ENCODE measurements around the gene KRT86. TPM values are rescaled to one million over a fixed set of nuclear protein-coding genes. Genes with fewer than 3 reads are reported as not detected.
"Not testable (repeated sequence)": the region's sequence is repeated elsewhere in the genome, so short reads cannot be mapped to it uniquely, and the experiment has no call there.

KRT86 gene
- total RNA-seq, 1 donor from 2014 or later: not detected

GRCh38 chr12:52251367-52252051, 22.9 kb upstream of the KRT86 start:
- DNase-seq (ENCODE audit: low read depth in 2 of 2): peak in 1 of 2 donors; percentile 57

- not testable (repeated sequence) for DNase-seq (ENCODE audit: low read depth in 2 of 2)
These were observed 22.2 kb upstream of the KRT86 start for GRCh38 chr12:52252175-52252615.

- DNase-seq (ENCODE audit: low read depth in 2 of 2): no peak
These were observed 21.6 kb upstream of the KRT86 start for GRCh38 chr12:52252728-52253343.

- no peak for DNase-seq (ENCODE audit: low read depth in 2 of 2)
These were observed 20.9 kb upstream of the KRT86 start for GRCh38 chr12:52253391-52254179.

- no peak for DNase-seq (ENCODE audit: low read depth in 2 of 2)
These were observed 20.1 kb upstream of the KRT86 start for GRCh38 chr12:52254180-52254964.

GRCh38 chr12:52254965-52255751, 19.3 kb upstream of the KRT86 start:
- DNase-seq (ENCODE audit: low read depth in 2 of 2): no peak

GRCh38 chr12:52255926-52256583, 18.4 kb upstream of the KRT86 start:
- no peak for DNase-seq (ENCODE audit: low read depth in 2 of 2)

- DNase-seq (ENCODE audit: low read depth in 2 of 2): no peak
These were observed 17.9 kb upstream of the KRT86 start for GRCh38 chr12:52256584-52256935.

- no peak for DNase-seq (ENCODE audit: low read depth in 2 of 2)
These were observed 17.3 kb upstream of the KRT86 start for GRCh38 chr12:52257074-52257551.

GRCh38 chr12:52257922-52258321, 16.5 kb upstream of the KRT86 start:
- DNase-seq (ENCODE audit: low read depth in 2 of 2): not testable (repeated sequence)

- DNase-seq (ENCODE audit: low read depth in 2 of 2): peak; percentile 52 to 61
These were observed 16.0 kb upstream of the KRT86 start for GRCh38 chr12:52258335-52258901.

- no peak for DNase-seq (ENCODE audit: low read depth in 2 of 2)
These were observed 14.7 kb upstream of the KRT86 start for GRCh38 chr12:52259657-52260243.

GRCh38 chr12:52260361-52261207, 13.9 kb upstream of the KRT86 start:
- DNase-seq (ENCODE audit: low read depth in 2 of 2): no peak

- DNase-seq (ENCODE audit: low read depth in 2 of 2): no peak
These were observed 13.3 kb upstream of the KRT86 start for GRCh38 chr12:52261208-52261484.

GRCh38 chr12:52262286-52262685, 12.2 kb upstream of the KRT86 start:
- no peak for DNase-seq (ENCODE audit: low read depth in 2 of 2)

GRCh38 chr12:52263761-52264434, 10.5 kb upstream of the KRT86 start:
- no peak for DNase-seq (ENCODE audit: low read depth in 2 of 2)

GRCh38 chr12:52264435-52264825, 10.0 kb upstream of the KRT86 start:
- DNase-seq (ENCODE audit: low read depth in 2 of 2): no peak

- no peak for DNase-seq (ENCODE audit: low read depth in 2 of 2)
These were observed 7.9 kb upstream of the KRT86 start for GRCh38 chr12:52266514-52266913.

All from lung microvascular endothelial cell (primary cell).